ENCODE data around the gene CTRB1. TPM values are rescaled to one million over a fixed set of nuclear protein-coding genes. Genes with fewer than 3 reads are reported as not detected.
"Not testable (repeated sequence)": the region's sequence is repeated elsewhere in the genome, so short reads cannot be mapped to it uniquely, and the experiment has no call there.

Gene CTRB1
- total and polyA plus RNA-seq, 4 donors, result 3.4 to 17.4 (median 6.3) TPM

- H3K4me1 ChIP-seq (ENCODE audit: control insufficient read depth in 1 of 2, insufficient read depth in 2 of 2, low read length in 2 of 2), result no peaks in the 10 kb centered on the region
- H3K36me3 ChIP-seq (ENCODE audit: control insufficient read depth in 1 of 2, insufficient read depth in 2 of 2, low read length in 1 of 2), result no peaks in the 10 kb centered on the region
- DNase-seq (peak; percentile 85 to 89), ATAC-seq (ENCODE audit: low FRiP score) (peak; percentile 28)
- WGBS, 2 donors, result 9 to 11% methylated on average over 16 of the region's 16 CpGs
- no peak overlapping the region for H3K4me3 ChIP-seq (ENCODE audit: low read length in 2 of 2)
- peak overlapping the region; percentile 83 to 93 for H3K27ac ChIP-seq (ENCODE audit: low read depth in 1 of 2, low read length in 2 of 2)
- intact Hi-C loops (cut with DNase I), result loop anchor here (2.0 to 5.0 kb wide), 4 partner anchors 68 to 164 kb away; no protein-coding TSS in a partner anchor
- H3K9me3 ChIP-seq (ENCODE audit: control insufficient read depth, low read length), result no peaks in the 10 kb centered on the region
- H3K27me3 ChIP-seq (ENCODE audit: control insufficient read depth in 1 of 2, insufficient read depth in 2 of 2, low read length in 1 of 2), result no peaks in the 10 kb centered on the region
Observed at GRCh38 chr16:75238853-75239541, 20.2 kb downstream of the CTRB1 start.

GRCh38 chr16:75239542-75240122 is 20.8 kb downstream of the CTRB1 start:
- intact Hi-C loops (cut with DNase I), result loop anchor here (2.0 to 5.0 kb wide), 4 partner anchors 68 to 163 kb away; no protein-coding TSS in a partner anchor
- no peaks in the 10 kb centered on the region for H3K36me3 ChIP-seq (ENCODE audit: control insufficient read depth in 1 of 2, insufficient read depth in 2 of 2, low read length in 1 of 2)
- H3K4me1 ChIP-seq (ENCODE audit: control insufficient read depth in 1 of 2, insufficient read depth in 2 of 2, low read length in 2 of 2), result no peaks in the 10 kb centered on the region
- H3K9me3 ChIP-seq (ENCODE audit: control insufficient read depth, low read length), result no peaks in the 10 kb centered on the region
- peak overlapping the region; percentile 83 to 93 for H3K27ac ChIP-seq (ENCODE audit: low read depth in 1 of 2, low read length in 2 of 2)
- ATAC-seq (ENCODE audit: low FRiP score) (no peak), DNase-seq (no peak)
- no peaks in the 10 kb centered on the region for H3K27me3 ChIP-seq (ENCODE audit: control insufficient read depth in 1 of 2, insufficient read depth in 2 of 2, low read length in 1 of 2)
- WGBS, 2 donors, result 54 to 58% methylated on average over 19 of the region's 19 CpGs
- no peak overlapping the region for H3K4me3 ChIP-seq (ENCODE audit: low read length in 2 of 2)

GRCh38 chr16:75240633-75241032 is 21.8 kb downstream of the CTRB1 start:
- WGBS, 2 donors, result 21 to 24% methylated on average over 7 of the region's 7 CpGs
- peak in 1 of 2 donors; percentile 45 for DNase-seq
- H3K4me1 ChIP-seq (ENCODE audit: control insufficient read depth in 1 of 2, insufficient read depth in 2 of 2, low read length in 2 of 2); H3K36me3 ChIP-seq (ENCODE audit: control insufficient read depth in 1 of 2, insufficient read depth in 2 of 2, low read length in 1 of 2); H3K27me3 ChIP-seq (ENCODE audit: control insufficient read depth in 1 of 2, insufficient read depth in 2 of 2, low read length in 1 of 2); H3K9me3 ChIP-seq (ENCODE audit: control insufficient read depth, low read length); ATAC-seq (ENCODE audit: low FRiP score); H3K4me3 ChIP-seq (ENCODE audit: low read length in 2 of 2); intact Hi-C loops (cut with DNase I): not testable (repeated sequence)
- peak overlapping the region in 1 of 2 donors; percentile 65 for H3K27ac ChIP-seq (ENCODE audit: low read depth in 1 of 2, low read length in 2 of 2)

GRCh38 chr16:75241412-75241811 is 22.6 kb downstream of the CTRB1 start:
- peak overlapping the region; percentile 2 to 65 for H3K27ac ChIP-seq (ENCODE audit: low read depth in 1 of 2, low read length in 2 of 2)
- intact Hi-C loops (cut with DNase I), result no loop called here
- no peak overlapping the region for H3K4me3 ChIP-seq (ENCODE audit: low read length in 2 of 2)
- H3K27me3 ChIP-seq (ENCODE audit: control insufficient read depth in 1 of 2, insufficient read depth in 2 of 2, low read length in 1 of 2), result no peaks in the 10 kb centered on the region
- H3K9me3 ChIP-seq (ENCODE audit: control insufficient read depth, low read length), result no peaks in the 10 kb centered on the region
- H3K36me3 ChIP-seq (ENCODE audit: control insufficient read depth in 1 of 2, insufficient read depth in 2 of 2, low read length in 1 of 2), result no peaks in the 10 kb centered on the region
- DNase-seq (no peak), ATAC-seq (ENCODE audit: low FRiP score) (no peak)
- 59 to 61% methylated on average over 8 of the region's 8 CpGs for WGBS, 2 donors
- H3K4me1 ChIP-seq (ENCODE audit: control insufficient read depth in 1 of 2, insufficient read depth in 2 of 2, low read length in 2 of 2), result no peaks in the 10 kb centered on the region

- Histone ChIP-seq H3K9me3 (ENCODE audit: control insufficient read depth, low read length) (no peaks in the 10 kb centered on the region), H3K27ac (ENCODE audit: low read depth in 1 of 2, low read length in 2 of 2) (peak overlapping the region; percentile 2 to 65), H3K4me3 (ENCODE audit: low read length in 2 of 2) (no peak overlapping the region), H3K4me1 (ENCODE audit: control insufficient read depth in 1 of 2, insufficient read depth in 2 of 2, low read length in 2 of 2) (no peaks in the 10 kb centered on the region), H3K36me3 (ENCODE audit: control insufficient read depth in 1 of 2, insufficient read depth in 2 of 2, low read length in 1 of 2) (no peaks in the 10 kb centered on the region), H3K27me3 (ENCODE audit: control insufficient read depth in 1 of 2, insufficient read depth in 2 of 2, low read length in 1 of 2) (no peaks in the 10 kb centered on the region)
- WGBS, 2 donors, result 58 to 60% methylated on average over 13 of the region's 13 CpGs
- no peak for DNase-seq
- intact Hi-C loops (cut with DNase I), result no loop called here
- ATAC-seq (ENCODE audit: low FRiP score), result no peak
Observed at GRCh38 chr16:75241955-75242354, 23.2 kb downstream of the CTRB1 start.

- peak overlapping the region in 1 of 2 donors; percentile 65 for H3K27ac ChIP-seq (ENCODE audit: low read depth in 1 of 2, low read length in 2 of 2)
- WGBS, 2 donors, result 55 to 64% methylated on average over 22 to 27 of the region's 27 CpGs
- H3K9me3 ChIP-seq (ENCODE audit: control insufficient read depth, low read length); H3K36me3 ChIP-seq (ENCODE audit: control insufficient read depth in 1 of 2, insufficient read depth in 2 of 2, low read length in 1 of 2); DNase-seq; ATAC-seq (ENCODE audit: low FRiP score); intact Hi-C loops (cut with DNase I); H3K27me3 ChIP-seq (ENCODE audit: control insufficient read depth in 1 of 2, insufficient read depth in 2 of 2, low read length in 1 of 2); H3K4me1 ChIP-seq (ENCODE audit: control insufficient read depth in 1 of 2, insufficient read depth in 2 of 2, low read length in 2 of 2); H3K4me3 ChIP-seq (ENCODE audit: low read length in 2 of 2): not testable (repeated sequence)
Observed at GRCh38 chr16:75242436-75243078, 23.8 kb downstream of the CTRB1 start.

GRCh38 chr16:75243667-75244224 is 25.0 kb downstream of the CTRB1 start:
- WGBS, 2 donors, result 22 to 23% methylated on average over 18 to 20 of the region's 20 CpGs
- H3K4me3 ChIP-seq (ENCODE audit: low read length in 2 of 2), result no peak overlapping the region

GRCh38 chr16:75244225-75244809 is 25.5 kb downstream of the CTRB1 start:
- ATAC-seq (ENCODE audit: low FRiP score) (peak; percentile 3), DNase-seq (peak; percentile 91 to 92)
- intact Hi-C loops (cut with DNase I), result no loop called here
- Histone ChIP-seq H3K4me3 (ENCODE audit: low read length in 2 of 2) (no peak overlapping the region), H3K27ac (ENCODE audit: low read depth in 1 of 2, low read length in 2 of 2) (peak overlapping the region; percentile 64 to 95), H3K4me1 (ENCODE audit: control insufficient read depth in 1 of 2, insufficient read depth in 2 of 2, low read length in 2 of 2) (peaks cover 0 to 8% of the 10 kb centered on the region in 2 donors), H3K9me3 (ENCODE audit: control insufficient read depth, low read length) (no peaks in the 10 kb centered on the region), H3K36me3 (ENCODE audit: control insufficient read depth in 1 of 2, insufficient read depth in 2 of 2, low read length in 1 of 2) (no peaks in the 10 kb centered on the region), H3K27me3 (ENCODE audit: control insufficient read depth in 1 of 2, insufficient read depth in 2 of 2, low read length in 1 of 2) (no peaks in the 10 kb centered on the region)
- WGBS, 2 donors, result 24 to 25% methylated on average over 7 of the region's 7 CpGs

More at GRCh38 chr16:75243667-75244224, 25.0 kb downstream of the CTRB1 start:
- Histone ChIP-seq H3K27me3 (ENCODE audit: control insufficient read depth in 1 of 2, insufficient read depth in 2 of 2, low read length in 1 of 2) (no peaks in the 10 kb centered on the region), H3K9me3 (ENCODE audit: control insufficient read depth, low read length) (no peaks in the 10 kb centered on the region), H3K27ac (ENCODE audit: low read depth in 1 of 2, low read length in 2 of 2) (peak overlapping the region in 1 of 2 donors; percentile 95), H3K36me3 (ENCODE audit: control insufficient read depth in 1 of 2, insufficient read depth in 2 of 2, low read length in 1 of 2) (no peaks in the 10 kb centered on the region), H3K4me1 (ENCODE audit: control insufficient read depth in 1 of 2, insufficient read depth in 2 of 2, low read length in 2 of 2) (peaks cover 0 to 8% of the 10 kb centered on the region in 2 donors)
- intact Hi-C loops (cut with DNase I), result no loop called here
- no peak for ATAC-seq (ENCODE audit: low FRiP score)
- peak in 1 of 2 donors; percentile 60 for DNase-seq

Data from aorta (tissue), 5 donors.